ENCODE results near the gene ZCCHC7. TPM values are rescaled to one million over a fixed set of nuclear protein-coding genes. Genes with fewer than 3 reads are reported as not detected.

The ZCCHC7 gene
- total and polyA plus RNA-seq, 10 of the 15 experiments (the other 5 are each of a cell fraction or from before 2014, with no cell fraction given) = 42.9 to 178 (median 53.3) TPM

GRCh38 chr9:37377688-37378612 is 257.6 kb downstream of the ZCCHC7 start (continued):
- TF ChIP-seq, protein P1, sequence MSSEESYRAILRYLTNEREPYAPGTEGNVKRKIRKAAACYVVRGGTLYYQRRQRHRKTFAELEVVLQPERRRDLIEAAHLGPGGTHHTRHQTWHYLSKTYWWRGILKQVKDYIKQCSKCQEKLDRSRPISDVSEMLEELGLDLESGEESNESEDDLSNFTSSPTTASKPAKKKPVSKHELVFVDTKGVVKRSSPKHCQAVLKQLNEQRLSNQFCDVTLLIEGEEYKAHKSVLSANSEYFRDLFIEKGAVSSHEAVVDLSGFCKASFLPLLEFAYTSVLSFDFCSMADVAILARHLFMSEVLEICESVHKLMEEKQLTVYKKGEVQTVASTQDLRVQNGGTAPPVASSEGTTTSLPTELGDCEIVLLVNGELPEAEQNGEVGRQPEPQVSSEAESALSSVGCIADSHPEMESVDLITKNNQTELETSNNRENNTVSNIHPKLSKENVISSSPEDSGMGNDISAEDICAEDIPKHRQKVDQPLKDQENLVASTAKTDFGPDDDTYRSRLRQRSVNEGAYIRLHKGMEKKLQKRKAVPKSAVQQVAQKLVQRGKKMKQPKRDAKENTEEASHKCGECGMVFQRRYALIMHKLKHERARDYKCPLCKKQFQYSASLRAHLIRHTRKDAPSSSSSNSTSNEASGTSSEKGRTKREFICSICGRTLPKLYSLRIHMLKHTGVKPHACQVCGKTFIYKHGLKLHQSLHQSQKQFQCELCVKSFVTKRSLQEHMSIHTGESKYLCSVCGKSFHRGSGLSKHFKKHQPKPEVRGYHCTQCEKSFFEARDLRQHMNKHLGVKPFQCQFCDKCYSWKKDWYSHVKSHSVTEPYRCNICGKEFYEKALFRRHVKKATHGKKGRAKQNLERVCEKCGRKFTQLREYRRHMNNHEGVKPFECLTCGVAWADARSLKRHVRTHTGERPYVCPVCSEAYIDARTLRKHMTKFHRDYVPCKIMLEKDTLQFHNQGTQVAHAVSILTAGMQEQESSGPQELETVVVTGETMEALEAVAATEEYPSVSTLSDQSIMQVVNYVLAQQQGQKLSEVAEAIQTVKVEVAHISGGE (CRISPR knock-in tag; IDR thresholded peaks at IDR 0.05) = no peak
- no peak for TF ChIP-seq TBL1XR1 (IDR thresholded peaks at IDR 0.05; ENCODE audit: low read depth, low read length)
- no peak for TF ChIP-seq MYB (IDR thresholded peaks at IDR 0.05; ENCODE audit: borderline replicate concordance, low read depth, low read length)
- no peak for TF ChIP-seq HCFC1 (IDR thresholded peaks at IDR 0.05; ENCODE audit: low read length)
- TF ChIP-seq EGR1 (IDR thresholded peaks at IDR 0.05; ENCODE audit: borderline replicate concordance in 1 of 2, low read depth in 2 of 2, low read length in 2 of 2) = no peak
- TF ChIP-seq, protein P2, sequence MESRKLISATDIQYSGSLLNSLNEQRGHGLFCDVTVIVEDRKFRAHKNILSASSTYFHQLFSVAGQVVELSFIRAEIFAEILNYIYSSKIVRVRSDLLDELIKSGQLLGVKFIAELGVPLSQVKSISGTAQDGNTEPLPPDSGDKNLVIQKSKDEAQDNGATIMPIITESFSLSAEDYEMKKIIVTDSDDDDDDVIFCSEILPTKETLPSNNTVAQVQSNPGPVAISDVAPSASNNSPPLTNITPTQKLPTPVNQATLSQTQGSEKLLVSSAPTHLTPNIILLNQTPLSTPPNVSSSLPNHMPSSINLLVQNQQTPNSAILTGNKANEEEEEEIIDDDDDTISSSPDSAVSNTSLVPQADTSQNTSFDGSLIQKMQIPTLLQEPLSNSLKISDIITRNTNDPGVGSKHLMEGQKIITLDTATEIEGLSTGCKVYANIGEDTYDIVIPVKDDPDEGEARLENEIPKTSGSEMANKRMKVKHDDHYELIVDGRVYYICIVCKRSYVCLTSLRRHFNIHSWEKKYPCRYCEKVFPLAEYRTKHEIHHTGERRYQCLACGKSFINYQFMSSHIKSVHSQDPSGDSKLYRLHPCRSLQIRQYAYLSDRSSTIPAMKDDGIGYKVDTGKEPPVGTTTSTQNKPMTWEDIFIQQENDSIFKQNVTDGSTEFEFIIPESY (IDR thresholded peaks at IDR 0.05) = no peak
- no peak for TF ChIP-seq SIX5 (IDR thresholded peaks at IDR 0.05; ENCODE audit: low read depth, low read length, severe bottlenecking)
- no peak for TF ChIP-seq BMI1 (IDR thresholded peaks at IDR 0.05; ENCODE audit: borderline replicate concordance)
- TF ChIP-seq FOXK2 (IDR thresholded peaks at IDR 0.05) = no peak
- TF ChIP-seq MTA2 (IDR thresholded peaks at IDR 0.05; ENCODE audit: low read depth) = peak; percentile 75
- no peak for TF ChIP-seq MYC (IDR thresholded peaks at IDR 0.05; ENCODE audit: insufficient read depth, insufficient read length, insufficient replicate concordance, low read length, severe bottlenecking)
- peak; percentile 18 to 46; a peak in 2 of 4 replicates for TF ChIP-seq IKZF2 (IDR thresholded peaks at IDR 0.05)
- no peak for TF ChIP-seq NBN (IDR thresholded peaks at IDR 0.05)
- TF ChIP-seq EED (IDR thresholded peaks at IDR 0.05; ENCODE audit: low read depth) = peak; percentile 52
- TF ChIP-seq HSF1 (IDR thresholded peaks at IDR 0.05; ENCODE audit: low read depth, low read length) = no peak
- TF ChIP-seq PAX5 (IDR thresholded peaks at IDR 0.05; ENCODE audit: borderline replicate concordance, low read depth, low read length) = 0 out of 2 replicates have a peak, but pooled peaks have one; percentile 12
- TF ChIP-seq TCF3 (IDR thresholded peaks at IDR 0.05; ENCODE audit: borderline replicate concordance, insufficient read depth, low read depth, low read length) = no peak
- TF ChIP-seq SUPT20H (IDR thresholded peaks at IDR 0.05; ENCODE audit: borderline replicate concordance, control insufficient read depth, low read depth, low read length) = no peak
- TF ChIP-seq ZNF274 (IDR thresholded peaks at IDR 0.05; ENCODE audit: insufficient read depth, insufficient read length) = no peak
- no peak for TF ChIP-seq ESRRA (IDR thresholded peaks at IDR 0.05; ENCODE audit: low read length)
- no peak for TF ChIP-seq FOXM1 (IDR thresholded peaks at IDR 0.05; ENCODE audit: low read depth, low read length)
- no peak for TF ChIP-seq HDGF (IDR thresholded peaks at IDR 0.05)
- TF ChIP-seq PAX8 (IDR thresholded peaks at IDR 0.05) = no peak

Data from GM12878 (cell line).